SK-N-SH (cell line): ENCODE measurements around the gene BTG2. TPM values are rescaled to one million over a fixed set of nuclear protein-coding genes. Genes with fewer than 3 reads are reported as not detected.

Experiments
- CTCF ChIA-PET: fragments of 300-600, 350-600 bp; formaldehyde crosslinking; extraction: SDS; loops from one replicate; lab custom pipeline; 2021; lab: Yijun Ruan, JAX
- POLR2A ChIA-PET: fragments of 350-600 bp; sonication (Branson Sonifier 250); formaldehyde crosslinking; extraction: SDS; loops from one replicate; lab custom pipeline; 2020; ENCODE audit warnings: antibody characterized with exemption, inconsistent platforms; lab: Yijun Ruan, JAX
- DNase-seq: peaks from one replicate; pipeline ENCODE4 v3.0.0; 2012
- H2AFZ ChIP-seq: fragments of 200-600 bp; sonication (generic); 2 replicates; pipeline ENCODE4 v1.8.1; 2016; ENCODE audit warnings: antibody characterized with exemption, mild to moderate bottlenecking, low read depth
- H3F3A ChIP-seq: fragments of 200-600 bp; sonication (generic); replicated peaks from 2 replicates; pipeline ENCODE3; 2016; ENCODE audit warnings: antibody characterized with exemption, mild to moderate bottlenecking; ENCODE audit not compliant: insufficient read depth
- H3K27ac ChIP-seq, 2 experiments: fragments of 200-500 bp in 1 of 2; fragments of 200-600 bp in 1 of 2; sonication (Bioruptor generic) in 1 of 2; sonication (generic), shearing (Covaris generic) in 1 of 2; 2 replicates each; pipeline versions ENCODE4 v1.5.1 to v1.6.1; 2014 to 2016; ENCODE audit warnings: low read depth in 2 of 2, inconsistent platforms in 1 of 2, low read length in 1 of 2, mild to moderate bottlenecking in 1 of 2, mixed read lengths in 1 of 2
- H3K27me3 ChIP-seq: fragments of 200-600 bp; sonication (generic), shearing (Covaris generic); 2 replicates; pipeline ENCODE4 v1.6.1; 2016; ENCODE audit warnings: mixed run types; ENCODE audit not compliant: insufficient read depth
- H3K36me3 ChIP-seq, 2 experiments: fragments of 200-500 bp in 1 of 2; fragments of 200-600 bp in 1 of 2; sonication (Bioruptor generic) in 1 of 2; sonication (generic) in 1 of 2; replicated peaks in 1 of 2; 2 replicates each; pipeline versions ENCODE3 to v1.5.1; 2014 to 2016; ENCODE audit warnings: low read length in 1 of 2, mild to moderate bottlenecking in 1 of 2; ENCODE audit not compliant: insufficient read depth in 2 of 2, control insufficient read depth in 1 of 2
- H3K4me1 ChIP-seq, 2 experiments: fragments of 200-500 bp in 1 of 2; fragments of 200-600 bp in 1 of 2; sonication (Bioruptor generic) in 1 of 2; sonication (generic), shearing (Covaris generic) in 1 of 2; 2 replicates each; pipeline versions ENCODE4 v1.5.1 to v1.6.1; 2014 to 2016; ENCODE audit warnings: low read depth in 1 of 2, low read length in 1 of 2, mixed run types in 1 of 2; ENCODE audit not compliant: insufficient read depth in 2 of 2, control insufficient read depth in 1 of 2
- H3K4me2 ChIP-seq: fragments of 200-600 bp; sonication (generic), shearing (Covaris generic); 2 replicates; pipeline ENCODE4 v1.6.1; 2017; ENCODE audit warnings: mixed run types
- H3K4me3 ChIP-seq, 2 experiments: fragments of 200-500 bp in 1 of 2; fragments of 200-600 bp in 1 of 2; sonication (Bioruptor generic) in 1 of 2; sonication (generic), shearing (Covaris generic) in 1 of 2; 2 replicates each; pipeline versions ENCODE4 v1.5.1 to v1.8.1; 2014 to 2016; ENCODE audit warnings: low read depth in 2 of 2, inconsistent platforms in 1 of 2, low read length in 1 of 2, mild to moderate bottlenecking in 1 of 2, mixed read lengths in 1 of 2, moderate library complexity in 1 of 2
- H3K79me2 ChIP-seq: fragments of 200-600 bp; sonication (generic); 2 replicates; pipeline ENCODE4 v1.8.1; 2017; ENCODE audit warnings: mild to moderate bottlenecking; ENCODE audit not compliant: insufficient read depth
- H3K9ac ChIP-seq: fragments of 200-600 bp; sonication (generic); 2 replicates; pipeline ENCODE4 v1.6.1; 2017; ENCODE audit warnings: mixed run types
- H3K9me2 ChIP-seq: fragments of 200-600 bp; sonication (generic); 2 replicates; pipeline ENCODE4 v1.6.1; 2017; ENCODE audit warnings: mixed run types
- H3K9me3 ChIP-seq: fragments of 200-600 bp; sonication (generic); 2 replicates; pipeline ENCODE4 v1.6.1; 2017; ENCODE audit warnings: mixed run types, mild to moderate bottlenecking, moderate library complexity
- H4K20me1 ChIP-seq: fragments of 200-600 bp; sonication (generic); 2 replicates; pipeline ENCODE4 v1.6.1; 2017; ENCODE audit warnings: mild to moderate bottlenecking, mixed run types; ENCODE audit not compliant: insufficient read depth
- CHD2 ChIP-seq: fragments of 150-350 bp; IDR thresholded peaks from 2 replicates; pipeline ENCODE4 v1.6.1; 2018; ENCODE audit warnings: low read length; ENCODE audit not compliant: partially characterized antibody
- EP300 ChIP-seq, 2 experiments: IDR thresholded peaks; 2 replicates each; pipeline versions ENCODE4 v1.4.0 to v1.6.1; 2012; ENCODE audit warnings: borderline replicate concordance in 1 of 2, low read depth in 1 of 2, low read length in 1 of 2
- FOXJ3 ChIP-seq: sonication (generic); formaldehyde crosslinking; IDR thresholded peaks from 2 replicates; pipeline ENCODE4 v1.5.1; 2020; ENCODE audit warnings: mild to moderate bottlenecking, missing genetic modification reagents
- FOXM1 ChIP-seq: IDR thresholded peaks from 2 replicates; pipeline ENCODE4 v1.4.0; 2012; ENCODE audit warnings: low read depth, mild to moderate bottlenecking
- GATA2 ChIP-seq: sonication (generic); formaldehyde crosslinking; IDR thresholded peaks from 2 replicates; pipeline ENCODE4 v1.5.0; 2020; ENCODE audit warnings: mild to moderate bottlenecking, missing genetic modification reagents
- JUND ChIP-seq: IDR thresholded peaks from 2 replicates; pipeline ENCODE4 v1.4.0; 2012
- MEF2A ChIP-seq: IDR thresholded peaks from 2 replicates; pipeline ENCODE4 v1.4.0; 2012; ENCODE audit warnings: low read depth, borderline replicate concordance
- MXI1 ChIP-seq: IDR thresholded peaks from 2 replicates; pipeline ENCODE4 v1.6.1; 2012; ENCODE audit warnings: mild to moderate bottlenecking, low read depth, low read length, improper control_type of control experiment
- NRF1 ChIP-seq: IDR thresholded peaks from 2 replicates; pipeline ENCODE4 v1.6.1; 2012; ENCODE audit warnings: low read depth, mild to moderate bottlenecking, low read length
- POLR2AphosphoS5 ChIP-seq: IDR thresholded peaks from 2 replicates; pipeline ENCODE4 v1.6.1; 2012; ENCODE audit warnings: low read depth, low read length
- RFX5 ChIP-seq: IDR thresholded peaks from 2 replicates; pipeline ENCODE4 v1.6.1; 2012; ENCODE audit warnings: mild to moderate bottlenecking, improper control_type of control experiment, low read length
- RXRA ChIP-seq: IDR thresholded peaks from 2 replicates; pipeline ENCODE4 v1.4.0; 2012; ENCODE audit warnings: low read depth, mild to moderate bottlenecking, borderline replicate concordance
- SIN3A ChIP-seq: IDR thresholded peaks from 2 replicates; pipeline ENCODE4 v1.6.1; 2012; ENCODE audit warnings: low read depth, mild to moderate bottlenecking, low read length, moderate library complexity, borderline replicate concordance
- SMC3 ChIP-seq: IDR thresholded peaks from 2 replicates; pipeline ENCODE4 v1.6.1; 2012; ENCODE audit warnings: low read depth, low read length, improper control_type of control experiment
- TAF1 ChIP-seq: IDR thresholded peaks from 2 replicates; pipeline ENCODE4 v1.6.1; 2012; ENCODE audit warnings: low read depth, mild to moderate bottlenecking, low read length, moderate library complexity, borderline replicate concordance
- YY1 ChIP-seq: IDR thresholded peaks from 2 replicates; pipeline ENCODE4 v1.4.0; 2012; ENCODE audit warnings: low read depth, mild to moderate bottlenecking
- WGBS: methylation state at CpG from one replicate; pipeline ENCODE4 v1.1.6; 2017; ENCODE audit warnings: low lambda C conversion rate; 5-methylcytosine and 5-hydroxymethylcytosine counted together
- polyA plus RNA-seq, 3 experiments: library from polyadenylated mRNA; depleted of rRNA; stranded (reverse); fragments of >200 nt; gene quantifications; 2 replicates each; pipeline ENCODE4 v1.2.3, GENCODE V29; 2012
- TF ChIP-seq, protein P1 (sequence below): IDR thresholded peaks from 2 replicates; pipeline ENCODE4 v1.4.0; 2012; ENCODE audit warnings: low read depth, borderline replicate concordance
- TF ChIP-seq, protein P2 (sequence below): fragments of 150-350 bp; IDR thresholded peaks from 2 replicates; pipeline ENCODE4 v1.6.1; 2016; ENCODE audit warnings: mild to moderate bottlenecking, low read depth, low read length
- TF ChIP-seq, protein P3 (sequence below): IDR thresholded peaks from 2 replicates; pipeline ENCODE4 v1.6.1; 2012; ENCODE audit warnings: mild to moderate bottlenecking, low read depth, low read length, moderate library complexity
- TF ChIP-seq, protein P4 (sequence below): IDR thresholded peaks from 2 replicates; pipeline ENCODE4; 2012
- TF ChIP-seq, protein P5 (sequence below): fragments of 200-600 bp; sonication (generic); IDR thresholded peaks from 2 replicates; pipeline ENCODE4 v1.6.1; 2017; ENCODE audit warnings: antibody characterized with exemption, mild to moderate bottlenecking, moderate library complexity

Gene BTG2
- polyA plus RNA-seq, 1 of the 3 experiments (the other 2 are of a cell fraction): 26.2 TPM

DNA sequence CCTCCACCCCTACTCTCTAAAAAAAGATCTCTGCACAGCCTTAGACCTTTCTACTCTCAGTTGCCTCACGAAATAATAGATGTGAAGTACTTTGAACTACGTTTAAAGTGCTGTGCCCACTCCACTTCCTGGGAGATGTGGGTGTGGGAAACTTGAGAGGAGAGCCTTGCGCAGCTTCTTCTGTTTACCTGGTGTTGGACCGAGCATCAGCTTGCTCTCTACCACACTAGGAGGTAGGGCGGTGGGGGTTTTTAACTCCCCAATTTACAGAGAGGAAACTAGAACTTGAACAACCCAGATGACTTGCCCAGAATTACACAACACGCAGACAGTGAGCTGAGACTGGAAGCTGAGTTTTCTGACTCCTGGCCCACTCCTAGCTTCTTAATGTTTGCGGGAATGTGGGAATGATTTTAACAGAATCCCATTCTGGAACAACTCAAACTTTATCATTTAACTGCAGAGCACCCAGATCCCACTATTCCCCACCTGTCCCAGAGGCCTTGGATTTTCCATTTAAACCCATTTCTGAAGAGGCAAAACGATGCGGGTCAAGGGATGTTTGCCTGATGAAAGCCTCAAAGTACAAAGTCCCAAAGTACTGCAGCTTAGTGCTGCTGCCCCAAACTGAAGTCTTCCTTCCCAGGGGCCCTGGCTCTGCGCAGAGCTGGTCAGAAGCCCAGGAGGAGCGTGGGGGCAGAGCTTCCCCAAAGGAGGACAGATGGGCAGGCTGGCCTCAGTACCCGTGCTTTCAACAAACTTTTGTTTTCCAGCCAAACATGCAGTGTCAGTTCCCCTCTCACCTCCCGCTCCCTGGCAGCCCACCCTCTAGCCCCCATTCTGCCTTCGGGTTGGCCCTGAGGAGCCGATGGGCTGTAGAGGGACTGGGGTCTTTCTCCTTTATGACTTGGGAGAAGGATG lies 19.0 kb downstream of the BTG2 start (continued):
- no peak for TF ChIP-seq MEF2A
- TF ChIP-seq NRF1: no peak
- no peak for TF ChIP-seq FOXJ3
- TF ChIP-seq JUND: no peak
- no peak for TF ChIP-seq GATA2
- no peak for TF ChIP-seq YY1
- TF ChIP-seq, all 33 proteins: peak for 0

DNA sequence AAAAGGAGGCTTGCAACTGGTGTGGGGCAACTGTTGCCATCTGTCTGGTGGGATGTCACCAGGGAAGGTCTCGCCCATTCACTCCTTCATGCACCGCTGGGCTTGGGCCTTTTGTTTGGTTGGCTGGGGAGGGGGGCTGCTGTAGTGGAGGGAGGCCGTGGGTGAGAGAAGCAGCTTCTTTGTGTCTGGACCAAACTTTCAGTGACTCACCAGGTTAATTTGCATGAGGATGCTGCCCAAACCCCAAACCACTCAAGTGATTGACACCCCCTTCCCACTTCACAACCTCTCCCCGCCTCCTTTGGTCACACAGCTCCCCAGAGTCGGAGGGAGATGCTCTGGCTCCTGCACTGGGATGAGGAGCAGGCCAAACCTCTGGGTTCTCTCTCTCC lies 19.7 kb downstream of the BTG2 start:
- no peaks in the 10 kb centered on the region for H3K79me2 ChIP-seq
- no peak overlapping the region for H3K4me3 ChIP-seq
- ChIA-PET POLR2A (interaction anchor here (1.9 kb wide), 1 partner anchor 18 kb away, joined by 10 read pairs; no protein-coding TSS in a partner anchor), CTCF (interaction anchor here (1.2 to 9.5 kb wide), 8 partner anchors 15 to 289 kb away, joined by 3 to 123 read pairs (median 28); partner anchors contain the start of gene BTG2)
- H3K9ac ChIP-seq: no peak overlapping the region
- no peak overlapping the region for H2AFZ ChIP-seq
- no peaks in the 10 kb centered on the region for H4K20me1 ChIP-seq
- no peaks in the 10 kb centered on the region for H3F3A ChIP-seq
- peaks cover 5 to 48% of the 10 kb centered on the region in 2 experiments; a peak in 2 of 4 replicates for H3K4me1 ChIP-seq
- 68% methylated on average over 3 of the region's 5 CpGs for WGBS
- H3K9me2 ChIP-seq: no peaks in the 10 kb centered on the region
- peak overlapping the region in 1 of 2 experiments; percentile 11; a peak in 1 of 4 replicates for H3K27ac ChIP-seq
- H3K36me3 ChIP-seq: no peaks in the 10 kb centered on the region
- no peak overlapping the region for H3K4me2 ChIP-seq
- peaks cover 26% of the 10 kb centered on the region for H3K27me3 ChIP-seq
- no peaks in the 10 kb centered on the region for H3K9me3 ChIP-seq
- no peak for DNase-seq
- TF ChIP-seq SIN3A (no peak), EP300 (IDR thresholded peaks at IDR 0.05; ENCODE audit: borderline replicate concordance in 1 of 2, low read depth in 1 of 2, low read length in 1 of 2) (no peak), POLR2AphosphoS5 (no peak), GATA2 (no peak), YY1 (no peak), SMC3 (no peak), RXRA (no peak), CHD2 (no peak), MXI1 (no peak), FOXM1 (no peak), RFX5 (no peak), TAF1 (no peak)
- TF ChIP-seq, protein P1, sequence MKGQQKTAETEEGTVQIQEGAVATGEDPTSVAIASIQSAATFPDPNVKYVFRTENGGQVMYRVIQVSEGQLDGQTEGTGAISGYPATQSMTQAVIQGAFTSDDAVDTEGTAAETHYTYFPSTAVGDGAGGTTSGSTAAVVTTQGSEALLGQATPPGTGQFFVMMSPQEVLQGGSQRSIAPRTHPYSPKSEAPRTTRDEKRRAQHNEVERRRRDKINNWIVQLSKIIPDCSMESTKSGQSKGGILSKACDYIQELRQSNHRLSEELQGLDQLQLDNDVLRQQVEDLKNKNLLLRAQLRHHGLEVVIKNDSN: no peak
- TF ChIP-seq, protein P2, sequence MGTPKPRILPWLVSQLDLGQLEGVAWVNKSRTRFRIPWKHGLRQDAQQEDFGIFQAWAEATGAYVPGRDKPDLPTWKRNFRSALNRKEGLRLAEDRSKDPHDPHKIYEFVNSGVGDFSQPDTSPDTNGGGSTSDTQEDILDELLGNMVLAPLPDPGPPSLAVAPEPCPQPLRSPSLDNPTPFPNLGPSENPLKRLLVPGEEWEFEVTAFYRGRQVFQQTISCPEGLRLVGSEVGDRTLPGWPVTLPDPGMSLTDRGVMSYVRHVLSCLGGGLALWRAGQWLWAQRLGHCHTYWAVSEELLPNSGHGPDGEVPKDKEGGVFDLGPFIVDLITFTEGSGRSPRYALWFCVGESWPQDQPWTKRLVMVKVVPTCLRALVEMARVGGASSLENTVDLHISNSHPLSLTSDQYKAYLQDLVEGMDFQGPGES: no peak
- TF ChIP-seq, protein P3, sequence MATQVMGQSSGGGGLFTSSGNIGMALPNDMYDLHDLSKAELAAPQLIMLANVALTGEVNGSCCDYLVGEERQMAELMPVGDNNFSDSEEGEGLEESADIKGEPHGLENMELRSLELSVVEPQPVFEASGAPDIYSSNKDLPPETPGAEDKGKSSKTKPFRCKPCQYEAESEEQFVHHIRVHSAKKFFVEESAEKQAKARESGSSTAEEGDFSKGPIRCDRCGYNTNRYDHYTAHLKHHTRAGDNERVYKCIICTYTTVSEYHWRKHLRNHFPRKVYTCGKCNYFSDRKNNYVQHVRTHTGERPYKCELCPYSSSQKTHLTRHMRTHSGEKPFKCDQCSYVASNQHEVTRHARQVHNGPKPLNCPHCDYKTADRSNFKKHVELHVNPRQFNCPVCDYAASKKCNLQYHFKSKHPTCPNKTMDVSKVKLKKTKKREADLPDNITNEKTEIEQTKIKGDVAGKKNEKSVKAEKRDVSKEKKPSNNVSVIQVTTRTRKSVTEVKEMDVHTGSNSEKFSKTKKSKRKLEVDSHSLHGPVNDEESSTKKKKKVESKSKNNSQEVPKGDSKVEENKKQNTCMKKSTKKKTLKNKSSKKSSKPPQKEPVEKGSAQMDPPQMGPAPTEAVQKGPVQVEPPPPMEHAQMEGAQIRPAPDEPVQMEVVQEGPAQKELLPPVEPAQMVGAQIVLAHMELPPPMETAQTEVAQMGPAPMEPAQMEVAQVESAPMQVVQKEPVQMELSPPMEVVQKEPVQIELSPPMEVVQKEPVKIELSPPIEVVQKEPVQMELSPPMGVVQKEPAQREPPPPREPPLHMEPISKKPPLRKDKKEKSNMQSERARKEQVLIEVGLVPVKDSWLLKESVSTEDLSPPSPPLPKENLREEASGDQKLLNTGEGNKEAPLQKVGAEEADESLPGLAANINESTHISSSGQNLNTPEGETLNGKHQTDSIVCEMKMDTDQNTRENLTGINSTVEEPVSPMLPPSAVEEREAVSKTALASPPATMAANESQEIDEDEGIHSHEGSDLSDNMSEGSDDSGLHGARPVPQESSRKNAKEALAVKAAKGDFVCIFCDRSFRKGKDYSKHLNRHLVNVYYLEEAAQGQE: no peak
- TF ChIP-seq, protein P4, sequence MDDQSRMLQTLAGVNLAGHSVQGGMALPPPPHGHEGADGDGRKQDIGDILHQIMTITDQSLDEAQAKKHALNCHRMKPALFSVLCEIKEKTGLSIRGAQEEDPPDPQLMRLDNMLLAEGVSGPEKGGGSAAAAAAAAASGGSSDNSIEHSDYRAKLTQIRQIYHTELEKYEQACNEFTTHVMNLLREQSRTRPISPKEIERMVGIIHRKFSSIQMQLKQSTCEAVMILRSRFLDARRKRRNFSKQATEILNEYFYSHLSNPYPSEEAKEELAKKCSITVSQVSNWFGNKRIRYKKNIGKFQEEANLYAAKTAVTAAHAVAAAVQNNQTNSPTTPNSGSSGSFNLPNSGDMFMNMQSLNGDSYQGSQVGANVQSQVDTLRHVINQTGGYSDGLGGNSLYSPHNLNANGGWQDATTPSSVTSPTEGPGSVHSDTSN: no peak
- TF ChIP-seq, protein P5, sequence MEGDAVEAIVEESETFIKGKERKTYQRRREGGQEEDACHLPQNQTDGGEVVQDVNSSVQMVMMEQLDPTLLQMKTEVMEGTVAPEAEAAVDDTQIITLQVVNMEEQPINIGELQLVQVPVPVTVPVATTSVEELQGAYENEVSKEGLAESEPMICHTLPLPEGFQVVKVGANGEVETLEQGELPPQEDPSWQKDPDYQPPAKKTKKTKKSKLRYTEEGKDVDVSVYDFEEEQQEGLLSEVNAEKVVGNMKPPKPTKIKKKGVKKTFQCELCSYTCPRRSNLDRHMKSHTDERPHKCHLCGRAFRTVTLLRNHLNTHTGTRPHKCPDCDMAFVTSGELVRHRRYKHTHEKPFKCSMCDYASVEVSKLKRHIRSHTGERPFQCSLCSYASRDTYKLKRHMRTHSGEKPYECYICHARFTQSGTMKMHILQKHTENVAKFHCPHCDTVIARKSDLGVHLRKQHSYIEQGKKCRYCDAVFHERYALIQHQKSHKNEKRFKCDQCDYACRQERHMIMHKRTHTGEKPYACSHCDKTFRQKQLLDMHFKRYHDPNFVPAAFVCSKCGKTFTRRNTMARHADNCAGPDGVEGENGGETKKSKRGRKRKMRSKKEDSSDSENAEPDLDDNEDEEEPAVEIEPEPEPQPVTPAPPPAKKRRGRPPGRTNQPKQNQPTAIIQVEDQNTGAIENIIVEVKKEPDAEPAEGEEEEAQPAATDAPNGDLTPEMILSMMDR: no peak
